Upper lobe of right lung (tissue), 1 donor: ENCODE results near the gene RELL1. TPM values are rescaled to one million over a fixed set of nuclear protein-coding genes. Genes with fewer than 3 reads are reported as not detected.

Experiments
- ATAC-seq: fragments of 200-7000 bp; cut with Tn5 transposase; one replicate; pipeline ENCODE4 v1.9.1; 2020; ENCODE audit warnings: mild to moderate bottlenecking, moderate library complexity
- DNase-seq: peaks from one replicate; pipeline ENCODE4 v3.0.0-alpha.2; 2020
- H3K27ac ChIP-seq: fragments of 200-600 bp; one replicate; pipeline ENCODE4 v1.8.0; 2022
- H3K27me3 ChIP-seq: fragments of 200-600 bp; one replicate; pipeline ENCODE4 v1.8.0; 2022; ENCODE audit warnings: mild to moderate bottlenecking
- H3K36me3 ChIP-seq: fragments of 200-600 bp; one replicate; pipeline ENCODE4 v1.8.0; 2022
- H3K4me1 ChIP-seq: fragments of 200-600 bp; one replicate; pipeline ENCODE4 v1.8.0; 2022
- H3K4me3 ChIP-seq: fragments of 200-600 bp; one replicate; pipeline ENCODE4 v1.8.0; 2022; ENCODE audit warnings: mild to moderate bottlenecking
- H3K9me3 ChIP-seq: fragments of 200-600 bp; one replicate; pipeline ENCODE4 v1.8.0; 2022
- intact Hi-C: fragments of 100-400 bp; cut with DNase I; formaldehyde crosslinking; loops from one replicate; pipeline ENCODE4 v1.11.0; 2022
- total RNA-seq: library from RNA; stranded (reverse); fragmentation: NEBNext Ultra II Directional; extraction: Animal tissue kit (Norgen Biotek cat#: 25700); gene quantifications from one replicate; pipeline ENCODE4 v1.2.1, GENCODE V29; 2021
- TF ChIP-seq, protein P1 (sequence below): fragments of 200-600 bp; IDR thresholded peaks from one replicate; pipeline ENCODE4 v1.8.0; 2022; ENCODE audit warnings: antibody characterized with exemption
- donor health status: DM: no; HTN: yes; CAD: no; lungs with severe emphysema.

The RELL1 gene
- total RNA-seq, 1 donor from 2014 or later, result 49.1 TPM

DNA sequence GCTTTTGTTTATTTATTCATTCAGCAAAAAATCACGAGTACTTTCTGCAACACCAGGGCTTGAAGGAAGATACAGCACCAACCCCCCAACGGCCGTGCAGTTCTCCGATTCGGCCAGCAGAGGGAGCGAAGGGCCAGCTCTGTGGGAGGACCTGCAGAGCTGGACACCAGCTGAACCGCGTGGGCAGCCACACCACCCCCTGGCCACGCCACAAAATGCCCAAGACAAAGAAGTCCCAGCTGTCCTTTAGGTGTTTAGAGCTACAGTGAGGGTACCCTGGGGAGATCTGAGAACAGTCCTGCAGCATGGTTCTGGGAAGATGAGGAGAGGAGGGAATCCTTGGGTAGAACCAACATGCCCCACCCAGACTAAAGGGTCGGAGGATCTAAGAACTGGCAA, 83.1 kb downstream of the RELL1 start:
- TF ChIP-seq, protein P1, sequence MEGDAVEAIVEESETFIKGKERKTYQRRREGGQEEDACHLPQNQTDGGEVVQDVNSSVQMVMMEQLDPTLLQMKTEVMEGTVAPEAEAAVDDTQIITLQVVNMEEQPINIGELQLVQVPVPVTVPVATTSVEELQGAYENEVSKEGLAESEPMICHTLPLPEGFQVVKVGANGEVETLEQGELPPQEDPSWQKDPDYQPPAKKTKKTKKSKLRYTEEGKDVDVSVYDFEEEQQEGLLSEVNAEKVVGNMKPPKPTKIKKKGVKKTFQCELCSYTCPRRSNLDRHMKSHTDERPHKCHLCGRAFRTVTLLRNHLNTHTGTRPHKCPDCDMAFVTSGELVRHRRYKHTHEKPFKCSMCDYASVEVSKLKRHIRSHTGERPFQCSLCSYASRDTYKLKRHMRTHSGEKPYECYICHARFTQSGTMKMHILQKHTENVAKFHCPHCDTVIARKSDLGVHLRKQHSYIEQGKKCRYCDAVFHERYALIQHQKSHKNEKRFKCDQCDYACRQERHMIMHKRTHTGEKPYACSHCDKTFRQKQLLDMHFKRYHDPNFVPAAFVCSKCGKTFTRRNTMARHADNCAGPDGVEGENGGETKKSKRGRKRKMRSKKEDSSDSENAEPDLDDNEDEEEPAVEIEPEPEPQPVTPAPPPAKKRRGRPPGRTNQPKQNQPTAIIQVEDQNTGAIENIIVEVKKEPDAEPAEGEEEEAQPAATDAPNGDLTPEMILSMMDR, result peak; percentile 98
- H3K27me3 ChIP-seq, result no peaks in the 10 kb centered on the region
- H3K9me3 ChIP-seq, result no peaks in the 10 kb centered on the region
- no peak overlapping the region for H3K4me3 ChIP-seq
- intact Hi-C loops, result loop anchor here (10.0 kb wide), 2 partner anchors 192 to 432 kb away; no protein-coding TSS in a partner anchor
- H3K4me1 ChIP-seq, result peaks cover 4% of the 10 kb centered on the region
- ATAC-seq, result peak; percentile 97
- peak; percentile 91 for DNase-seq
- H3K27ac ChIP-seq, result no peak overlapping the region
- no peaks in the 10 kb centered on the region for H3K36me3 ChIP-seq

GRCh38 chr4:37602454-37603069, 83.6 kb downstream of the RELL1 start:
- DNase-seq (no peak), ATAC-seq (no peak)
- Histone ChIP-seq H3K36me3 (no peaks in the 10 kb centered on the region), H3K27me3 (no peaks in the 10 kb centered on the region), H3K27ac (no peak overlapping the region), H3K4me1 (peaks cover 4% of the 10 kb centered on the region), H3K9me3 (no peaks in the 10 kb centered on the region), H3K4me3 (no peak overlapping the region)
- TF ChIP-seq, protein P1, result no peak
- intact Hi-C loops, result loop anchor here (10.0 kb wide), 2 partner anchors 192 to 432 kb away; no protein-coding TSS in a partner anchor

DNA sequence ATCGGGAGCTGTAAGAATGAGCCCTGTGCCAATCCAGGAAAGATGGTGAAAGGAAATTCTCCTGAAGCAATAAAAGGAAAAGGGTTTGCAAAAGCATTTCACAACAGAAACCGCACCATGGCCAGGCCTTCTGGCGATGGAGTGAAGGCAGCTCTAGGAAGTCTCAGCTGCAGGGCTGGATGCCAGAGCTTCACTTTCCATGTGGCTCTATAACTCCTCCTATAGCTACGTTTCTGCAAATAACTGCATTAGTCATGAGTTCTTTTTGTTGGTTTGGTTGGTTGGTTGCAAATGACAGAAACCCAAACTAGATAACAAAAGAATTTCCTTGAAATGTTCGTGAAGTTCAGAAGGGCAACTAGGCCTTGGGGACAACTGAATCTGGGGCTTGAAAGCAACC, 84.6 kb downstream of the RELL1 start:
- intact Hi-C loops, result loop anchor here (10.0 kb wide), 2 partner anchors 193 to 433 kb away; no protein-coding TSS in a partner anchor
- DNase-seq (no peak), ATAC-seq (peak; percentile 44)
- no peak overlapping the region for H3K27ac ChIP-seq
- no peaks in the 10 kb centered on the region for H3K27me3 ChIP-seq
- peaks cover 4% of the 10 kb centered on the region for H3K4me1 ChIP-seq
- H3K36me3 ChIP-seq, result no peaks in the 10 kb centered on the region
- H3K9me3 ChIP-seq, result no peaks in the 10 kb centered on the region
- no peak overlapping the region for H3K4me3 ChIP-seq
- TF ChIP-seq, protein P1, result no peak

- no peaks in the 10 kb centered on the region for H3K27me3 ChIP-seq
- no peaks in the 10 kb centered on the region for H3K36me3 ChIP-seq
- no peak for DNase-seq
- TF ChIP-seq, protein P1, result no peak
- H3K9me3 ChIP-seq, result no peaks in the 10 kb centered on the region
- intact Hi-C loops, result no loop called here
- ATAC-seq, result no peak
- peaks cover 4% of the 10 kb centered on the region for H3K4me1 ChIP-seq
- no peak overlapping the region for H3K4me3 ChIP-seq
- no peak overlapping the region for H3K27ac ChIP-seq
Measured at GRCh38 chr4:37599092-37599790, 86.9 kb downstream of the RELL1 start.

- TF ChIP-seq, protein P1, result no peak
- H3K27ac ChIP-seq, result no peak overlapping the region
- intact Hi-C loops, result no loop called here
- no peaks in the 10 kb centered on the region for H3K4me1 ChIP-seq
- no peak for DNase-seq
- H3K4me3 ChIP-seq, result no peak overlapping the region
- no peaks in the 10 kb centered on the region for H3K9me3 ChIP-seq
- no peak for ATAC-seq
- H3K36me3 ChIP-seq, result no peaks in the 10 kb centered on the region
- H3K27me3 ChIP-seq, result no peaks in the 10 kb centered on the region
Measured at GRCh38 chr4:37597034-37597433, 89.1 kb downstream of the RELL1 start.
